ENCODE measurements around the gene SELENOP. TPM values are rescaled to one million over a fixed set of nuclear protein-coding genes. Genes with fewer than 3 reads are reported as not detected.

The SELENOP gene
- total RNA-seq, 2 experiments from 2014 or later: not detected

GRCh38 chr5:42784132-42784531, 27.6 kb downstream of the SELENOP start:
- Mint-ChIP-seq H3K27ac (no peak overlapping the region), H3K36me3 (ENCODE audit: low read depth) (peaks cover 36% of the 10 kb centered on the region), H3K9me3 (ENCODE audit: low read depth) (peaks cover 26% of the 10 kb centered on the region), H3K4me3 (no peak overlapping the region), H3K27me3 (no peaks in the 10 kb centered on the region), H3K4me1 (no peaks in the 10 kb centered on the region)
- CTCF ChIA-PET: no interaction called here
- POLR2A ChIA-PET: no interaction called here
- DNase-seq (no peak), ATAC-seq (no peak)
- intact Hi-C loops (cut with DNase I, micrococcal nuclease): no loop called here

- no peaks in the 10 kb centered on the region for H3K4me1 Mint-ChIP-seq
Measured at GRCh38 chr5:42781584-42781983, 30.1 kb downstream of the SELENOP start.

GRCh38 chr5:42779083-42779482, 32.6 kb downstream of the SELENOP start:
- DNase-seq (no peak), ATAC-seq (no peak)

More at GRCh38 chr5:42781584-42781983, 30.1 kb downstream of the SELENOP start:
- Mint-ChIP-seq H3K27me3 (no peaks in the 10 kb centered on the region), H3K27ac (no peak overlapping the region), H3K36me3 (ENCODE audit: low read depth) (peaks cover 26% of the 10 kb centered on the region), H3K9me3 (ENCODE audit: low read depth) (peaks cover 16% of the 10 kb centered on the region), H3K4me3 (no peak overlapping the region)
- ChIA-PET POLR2A (no interaction called here), CTCF (no interaction called here)
- DNase-seq (no peak), ATAC-seq (no peak)
- intact Hi-C loops (cut with DNase I, micrococcal nuclease): no loop called here

GRCh38 chr5:42772265-42772993, 39.3 kb downstream of the SELENOP start:
- Mint-ChIP-seq H3K4me1 (no peaks in the 10 kb centered on the region), H3K27me3 (peaks cover 7% of the 10 kb centered on the region), H3K27ac (no peak overlapping the region), H3K4me3 (no peak overlapping the region), H3K9me3 (ENCODE audit: low read depth) (no peaks in the 10 kb centered on the region), H3K36me3 (ENCODE audit: low read depth) (peaks cover 4% of the 10 kb centered on the region)
- ATAC-seq (no peak), DNase-seq (no peak)
- ChIA-PET POLR2A (no interaction called here), CTCF (no interaction called here)
- intact Hi-C loops (cut with DNase I, micrococcal nuclease): no loop called here

More at GRCh38 chr5:42779083-42779482, 32.6 kb downstream of the SELENOP start:
- POLR2A ChIA-PET: no interaction called here
- H3K36me3 Mint-ChIP-seq (ENCODE audit: low read depth): peaks cover 6% of the 10 kb centered on the region
- CTCF ChIA-PET: no interaction called here
- no peak overlapping the region for H3K4me3 Mint-ChIP-seq
- intact Hi-C loops (cut with DNase I, micrococcal nuclease): no loop called here
- no peaks in the 10 kb centered on the region for H3K9me3 Mint-ChIP-seq (ENCODE audit: low read depth)
- H3K27me3 Mint-ChIP-seq: peaks cover 2% of the 10 kb centered on the region
- H3K4me1 Mint-ChIP-seq: no peaks in the 10 kb centered on the region
- no peak overlapping the region for H3K27ac Mint-ChIP-seq

- Mint-ChIP-seq H3K27ac (no peak overlapping the region), H3K9me3 (ENCODE audit: low read depth) (no peaks in the 10 kb centered on the region), H3K27me3 (peaks cover 5% of the 10 kb centered on the region), H3K36me3 (ENCODE audit: low read depth) (peaks cover 4% of the 10 kb centered on the region), H3K4me1 (no peaks in the 10 kb centered on the region), H3K4me3 (no peak overlapping the region)
- CTCF ChIA-PET: no interaction called here
- POLR2A ChIA-PET: no interaction called here
- DNase-seq (no peak), ATAC-seq (no peak)
- intact Hi-C loops (cut with DNase I, micrococcal nuclease): no loop called here
Measured at GRCh38 chr5:42770003-42770402, 41.7 kb downstream of the SELENOP start.

- no peak overlapping the region for H3K27ac Mint-ChIP-seq
- H3K27me3 Mint-ChIP-seq: peaks cover 5% of the 10 kb centered on the region
- H3K4me3 Mint-ChIP-seq: no peak overlapping the region
- peaks cover 4% of the 10 kb centered on the region for H3K36me3 Mint-ChIP-seq (ENCODE audit: low read depth)
- H3K9me3 Mint-ChIP-seq (ENCODE audit: low read depth): no peaks in the 10 kb centered on the region
- ATAC-seq (no peak), DNase-seq (no peak)
- ChIA-PET CTCF (interaction anchor here (0.7 to 1.6 kb wide), 14 partner anchors 10 to 912 kb away, joined by 3 to 6 read pairs (median 4); no protein-coding TSS in a partner anchor), POLR2A (no interaction called here)
- H3K4me1 Mint-ChIP-seq: no peaks in the 10 kb centered on the region
- intact Hi-C loops (cut with DNase I, micrococcal nuclease): loop anchor here (5.0 to 10.0 kb wide), 5 partner anchors 117 to 913 kb away; no protein-coding TSS in a partner anchor
Measured at GRCh38 chr5:42768106-42768504, 43.6 kb downstream of the SELENOP start.

GRCh38 chr5:42767491-42768105, 44.1 kb downstream of the SELENOP start:
- no peak for DNase-seq
- no peak overlapping the region for H3K27ac Mint-ChIP-seq

GRCh38 chr5:42761791-42762190, 49.9 kb downstream of the SELENOP start:
- Mint-ChIP-seq H3K27me3 (peaks cover 6% of the 10 kb centered on the region), H3K4me3 (no peak overlapping the region), H3K4me1 (peaks cover 6% of the 10 kb centered on the region), H3K9me3 (ENCODE audit: low read depth) (no peaks in the 10 kb centered on the region), H3K27ac (no peak overlapping the region), H3K36me3 (ENCODE audit: low read depth) (peaks cover 3% of the 10 kb centered on the region)
- ChIA-PET CTCF (no interaction called here), POLR2A (no interaction called here)
- DNase-seq (no peak), ATAC-seq (no peak)
- intact Hi-C loops (cut with DNase I, micrococcal nuclease): loop anchor here (10.0 kb wide), 2 partner anchors 123 to 907 kb away; no protein-coding TSS in a partner anchor

More at GRCh38 chr5:42767491-42768105, 44.1 kb downstream of the SELENOP start:
- H3K9me3 Mint-ChIP-seq (ENCODE audit: low read depth): no peaks in the 10 kb centered on the region
- ATAC-seq: no peak
- H3K36me3 Mint-ChIP-seq (ENCODE audit: low read depth): peaks cover 4% of the 10 kb centered on the region
- no peaks in the 10 kb centered on the region for H3K4me1 Mint-ChIP-seq
- intact Hi-C loops (cut with DNase I, micrococcal nuclease): loop anchor here (1.0 to 10.0 kb wide), 7 partner anchors 117 to 913 kb away; partner anchors contain the start of gene GHR (in 1 of the 2)
- H3K4me3 Mint-ChIP-seq: no peak overlapping the region
- H3K27me3 Mint-ChIP-seq: peaks cover 3% of the 10 kb centered on the region
- ChIA-PET POLR2A (no interaction called here), CTCF (interaction anchor here (0.6 to 1.6 kb wide), 18 partner anchors 10 to 911 kb away, joined by 3 to 6 read pairs (median 4); partner anchors contain the start of gene GHR)

GRCh38 chr5:42760426-42760825, 51.3 kb downstream of the SELENOP start:
- Mint-ChIP-seq H3K9me3 (ENCODE audit: low read depth) (no peaks in the 10 kb centered on the region), H3K36me3 (ENCODE audit: low read depth) (peaks cover 3% of the 10 kb centered on the region), H3K4me3 (no peak overlapping the region), H3K27ac (no peak overlapping the region), H3K4me1 (peaks cover 6% of the 10 kb centered on the region), H3K27me3 (peaks cover 6% of the 10 kb centered on the region)
- ATAC-seq: no peak
- intact Hi-C loops (cut with DNase I, micrococcal nuclease): loop anchor here (10.0 kb wide), 2 partner anchors 124 to 906 kb away; no protein-coding TSS in a partner anchor
- CTCF ChIA-PET: no interaction called here
- POLR2A ChIA-PET: no interaction called here
- no peak for DNase-seq

GRCh38 chr5:42759456-42759855, 52.2 kb downstream of the SELENOP start:
- ATAC-seq: no peak
- H3K4me1 Mint-ChIP-seq: peaks cover 6% of the 10 kb centered on the region
- intact Hi-C loops (cut with DNase I, micrococcal nuclease): loop anchor here in 1 of 2 experiments (10.0 kb wide), 1 partner anchor 285 kb away; the partner anchor contains the start of gene ANXA2R
- POLR2A ChIA-PET: no interaction called here
- CTCF ChIA-PET: no interaction called here
- H3K9me3 Mint-ChIP-seq (ENCODE audit: low read depth): no peaks in the 10 kb centered on the region
- peaks cover 3% of the 10 kb centered on the region for H3K36me3 Mint-ChIP-seq (ENCODE audit: low read depth)
- peaks cover 6% of the 10 kb centered on the region for H3K27me3 Mint-ChIP-seq
- no peak overlapping the region for H3K4me3 Mint-ChIP-seq
- DNase-seq: no peak
- no peak overlapping the region for H3K27ac Mint-ChIP-seq

GRCh38 chr5:42756606-42757601, 54.8 kb downstream of the SELENOP start, which contains the start of gene CCDC152:
CCDC152 (plus strand) TSS chr5:42756818; CDS start chr5:42759122, 2,304 bp downstream.
- Mint-ChIP-seq H3K9me3 (ENCODE audit: low read depth) (no peaks in the 10 kb centered on the region), H3K27ac (peak within 1 kb of the TSS; percentile 37), H3K27me3 (peaks cover 6% of the 10 kb centered on the region), H3K36me3 (ENCODE audit: low read depth) (peaks cover 3% of the 10 kb centered on the region), H3K4me1 (peaks cover 6% of the 10 kb centered on the region), H3K4me3 (peak within 1 kb of the TSS; percentile 80)
- DNase-seq (peak; percentile 78), ATAC-seq (peak; percentile 99)
- CTCF ChIA-PET: interaction anchor here (0.5 to 1.6 kb wide), 7 partner anchors 12 to 335 kb away, joined by 3 to 6 read pairs (median 3); no protein-coding TSS in a partner anchor
- intact Hi-C loops (cut with DNase I, micrococcal nuclease): loop anchor here in 1 of 2 experiments (10.0 kb wide), 1 partner anchor 288 kb away; the partner anchor contains the start of gene ANXA2R
- POLR2A ChIA-PET: no interaction called here
